IMR-90 (cell line): Measurements from ENCODE around the gene ADGRA3. TPM values are rescaled to one million over a fixed set of nuclear protein-coding genes. Genes with fewer than 3 reads are reported as not detected.

Experiments used
- ATAC-seq: fragments of 200-7000 bp; cut with Tn5 transposase; 2 replicates; pipeline ENCODE4 v1.9.1; 2020; ENCODE audit warnings: low read depth, mild to moderate bottlenecking, moderate library complexity
- BruUV-seq: library from RNA; stranded (reverse); fragments of 400-500 nt; replicated peaks from 2 replicates; lab custom pipeline; 2021; lab: Mats Ljungman, UMichigan
- CTCF ChIA-PET: fragments of 300-600 bp; formaldehyde crosslinking; extraction: SDS; loops from one replicate; lab custom pipeline; 2021; ENCODE audit warnings: antibody characterized with exemption; lab: Yijun Ruan, JAX
- POLR2A ChIA-PET: fragments of 300-600 bp; sonication (Branson Sonifier 250); formaldehyde crosslinking; loops from one replicate; lab custom pipeline; 2022; ENCODE audit warnings: antibody characterized with exemption; ENCODE audit not compliant: unreplicated experiment; lab: Charles Lee
- DNase-seq: peaks from one replicate; pipeline ENCODE4 v3.0.0; 2013
- H2AFZ ChIP-seq: replicated peaks from 2 replicates; pipeline ENCODE3; 2013; ENCODE audit warnings: low read length, mild to moderate bottlenecking; ENCODE audit not compliant: poor library complexity
- H2AK5ac ChIP-seq: 2 replicates; pipeline ENCODE4 v1.6.1; 2013; ENCODE audit warnings: low read depth, low read length, inconsistent platforms
- H2AK9ac ChIP-seq: replicated peaks from 2 replicates; pipeline ENCODE3; 2013; ENCODE audit warnings: mild to moderate bottlenecking, low read depth, low read length, moderate library complexity; ENCODE audit not compliant: poor library complexity
- H2BK120ac ChIP-seq: 2 replicates; pipeline ENCODE4 v1.6.1; 2013; ENCODE audit warnings: low read depth, low read length, inconsistent platforms
- H2BK15ac ChIP-seq: 3 replicates; pipeline ENCODE4 v1.6.1; 2013; ENCODE audit warnings: low read depth, low read length, inconsistent platforms
- H2BK20ac ChIP-seq: 2 replicates; pipeline ENCODE4 v1.6.1; 2013; ENCODE audit warnings: low read depth, mild to moderate bottlenecking, inconsistent platforms, low read length, moderate library complexity
- H2BK5ac ChIP-seq: 2 replicates; pipeline ENCODE4 v1.6.1; 2013; ENCODE audit warnings: mild to moderate bottlenecking, low read depth, low read length, inconsistent platforms; ENCODE audit not compliant: poor library complexity, severe bottlenecking
- H3K14ac ChIP-seq: replicated peaks from 2 replicates; pipeline ENCODE4 v1.6.1; 2013; ENCODE audit warnings: low read depth, low read length, inconsistent platforms
- H3K18ac ChIP-seq: 2 replicates; pipeline ENCODE4 v1.6.1; 2013; ENCODE audit warnings: low read depth, low read length, control low read depth
- H3K23ac ChIP-seq: 2 replicates; pipeline ENCODE4 v1.6.1; 2013; ENCODE audit warnings: low read depth, low read length, inconsistent platforms
- H3K27ac ChIP-seq: 2 replicates; pipeline ENCODE4 v1.5.1; 2013; ENCODE audit warnings: mild to moderate bottlenecking, control low read depth, low read length; ENCODE audit not compliant: insufficient read depth
- H3K27me3 ChIP-seq: 2 replicates; pipeline ENCODE4 v1.6.1; 2013; ENCODE audit warnings: low read length; ENCODE audit not compliant: control insufficient read depth, insufficient read depth
- H3K36me3 ChIP-seq: 2 replicates; pipeline ENCODE4 v1.6.1; 2013; ENCODE audit warnings: low read length, mixed read lengths; ENCODE audit not compliant: control insufficient read depth, insufficient read depth
- H3K4ac ChIP-seq: 2 replicates; pipeline ENCODE4 v1.6.1; 2013; ENCODE audit warnings: low read depth, low read length, inconsistent platforms
- H3K4me1 ChIP-seq: 2 replicates; pipeline ENCODE4 v1.6.1; 2013; ENCODE audit warnings: low read length, mixed read lengths; ENCODE audit not compliant: control insufficient read depth, insufficient read depth
- H3K4me2 ChIP-seq: 2 replicates; pipeline ENCODE4 v1.6.1; 2013; ENCODE audit warnings: low read depth, mild to moderate bottlenecking, control low read depth, low read length, moderate library complexity
- H3K4me3 ChIP-seq: 2 replicates; pipeline ENCODE4 v1.5.1; 2013; ENCODE audit warnings: low read depth, mild to moderate bottlenecking, control low read depth, low read length, moderate library complexity; ENCODE audit not compliant: insufficient read depth
- H3K56ac ChIP-seq: 2 replicates; pipeline ENCODE4 v1.6.1; 2013; ENCODE audit warnings: low read length, inconsistent platforms; ENCODE audit not compliant: insufficient read depth; ENCODE audit errors: extremely low read depth
- H3K79me1 ChIP-seq, 2 experiments: 2 replicates each; pipeline ENCODE4 v1.6.1; 2013; ENCODE audit warnings: low read length in 2 of 2, inconsistent platforms in 1 of 2, low read depth in 1 of 2
- H3K9ac ChIP-seq: 2 replicates; pipeline ENCODE4 v1.6.1; 2013; ENCODE audit warnings: low read depth, low read length, control low read depth
- H3K9me1 ChIP-seq: 2 replicates; pipeline ENCODE4 v1.6.1; 2013; ENCODE audit warnings: low read length, inconsistent platforms; ENCODE audit not compliant: insufficient read depth
- H3K9me3 ChIP-seq: 2 replicates; pipeline ENCODE4 v1.6.1; 2013; ENCODE audit warnings: low read length; ENCODE audit not compliant: control insufficient read depth, insufficient read depth
- H4K20me1 ChIP-seq: 2 replicates; pipeline ENCODE4 v1.6.1; 2013; ENCODE audit warnings: low read length, inconsistent platforms; ENCODE audit not compliant: insufficient read depth
- H4K5ac ChIP-seq: 2 replicates; pipeline ENCODE4 v1.6.1; 2013; ENCODE audit warnings: mild to moderate bottlenecking, low read depth, low read length, control low read depth
- H4K8ac ChIP-seq, 2 experiments: 2 replicates each; pipeline ENCODE4 v1.6.1; 2013; ENCODE audit warnings: low read depth in 2 of 2, low read length in 2 of 2, control low read depth in 1 of 2, inconsistent platforms in 1 of 2
- H4K91ac ChIP-seq: 2 replicates; pipeline ENCODE4 v1.6.1; 2013; ENCODE audit warnings: low read depth, low read length, inconsistent platforms; ENCODE audit not compliant: insufficient read depth
- BHLHE40 ChIP-seq: fragments of 150-350 bp; IDR thresholded peaks from 2 replicates; pipeline ENCODE4 v1.6.1; 2016; ENCODE audit warnings: mild to moderate bottlenecking, low read depth, low read length
- CEBPB ChIP-seq: IDR thresholded peaks from 2 replicates; pipeline ENCODE4 v1.6.1; 2012; ENCODE audit warnings: low read depth, low read length, improper control_type of control experiment
- CHD1 ChIP-seq: IDR thresholded peaks from 2 replicates; pipeline ENCODE4 v1.6.1; 2012; ENCODE audit warnings: low read depth, low read length, improper control_type of control experiment
- MAZ ChIP-seq: IDR thresholded peaks from 2 replicates; pipeline ENCODE4 v1.6.1; 2012; ENCODE audit warnings: low read depth, mild to moderate bottlenecking, low read length, improper control_type of control experiment, moderate library complexity, borderline replicate concordance
- NFE2L2 ChIP-seq: fragments of 150-350 bp; IDR thresholded peaks from 2 replicates; pipeline ENCODE4 v1.6.1; 2016; ENCODE audit warnings: low read depth, mild to moderate bottlenecking, low read length
- POLR2A ChIP-seq: IDR thresholded peaks from 2 replicates; pipeline ENCODE4 v1.6.1; 2012; ENCODE audit warnings: mild to moderate bottlenecking, low read depth, low read length
- RCOR1 ChIP-seq: IDR thresholded peaks from 2 replicates; pipeline ENCODE4 v1.6.1; 2012; ENCODE audit warnings: mild to moderate bottlenecking, low read length, improper control_type of control experiment; ENCODE audit not compliant: insufficient replicate concordance
- RFX5 ChIP-seq: IDR thresholded peaks from 2 replicates; pipeline ENCODE4 v1.8.0; 2012; ENCODE audit warnings: low read depth, mild to moderate bottlenecking, low read length, moderate library complexity
- SMC3 ChIP-seq: fragments of 150-350 bp; IDR thresholded peaks from 2 replicates; pipeline ENCODE4 v1.6.1; 2016; ENCODE audit warnings: low read depth, mild to moderate bottlenecking, antibody characterized with exemption, low read length, moderate library complexity
- WGBS, 2 experiments: methylation state at CpG; one replicate each; pipeline versions ENCODE4 v1.1.5 to v1.1.7; 2013; ENCODE audit warnings: missing lambda C conversion rate in 2 of 2; ENCODE audit not compliant: insufficient read length in 1 of 2; ENCODE audit errors: extremely low coverage in 2 of 2; 5-methylcytosine and 5-hydroxymethylcytosine counted together
- dilution Hi-C: fragments of 300-500 bp; cut with HindIII; formaldehyde crosslinking; loops from one replicate; pipeline ENCODE4 v1.14.3; 2018; ENCODE audit warnings: low sequenced_read_pairs; ENCODE audit not compliant: unreplicated experiment
- in situ Hi-C: fragments of 300-500 bp; cut with MboI; formaldehyde crosslinking; loops from 3 replicates; pipeline ENCODE4 v1.14.3; 2019; ENCODE audit warnings: low sequenced_read_pairs, inconsistent platforms, mixed read lengths
- intact Hi-C: fragments of 100-400 bp; cut with micrococcal nuclease; formaldehyde crosslinking; loops from 2 replicates; pipeline ENCODE4 v1.10.0; 2022
- polyA plus RNA-seq, 3 experiments: library from polyadenylated mRNA; depleted of rRNA; stranded (reverse); fragments of >200 nt; gene quantifications; 2 replicates each; pipeline ENCODE4 v1.2.3, GENCODE V29; 2012; ENCODE audit warnings: low replicate concordance in 1 of 3
- total RNA-seq: library from RNA; depleted of rRNA; stranded (reverse); fragments of >200 nt; gene quantifications from 2 replicates; pipeline ENCODE4 v1.2.3, GENCODE V29; 2012
- TF ChIP-seq, protein P1 (sequence below): fragments of 150-350 bp; IDR thresholded peaks from 2 replicates; pipeline ENCODE4 v1.6.1; 2017; ENCODE audit warnings: mild to moderate bottlenecking, antibody characterized with exemption, low read length, low read depth
- TF ChIP-seq, protein P2 (sequence below): conservative IDR thresholded peaks from 2 replicates; pipeline ENCODE4 v1.5.1; 2012; ENCODE audit warnings: mild to moderate bottlenecking, low read depth, low read length, improper control_type of control experiment

ADGRA3 gene
- total and polyA plus RNA-seq, 2 of the 4 experiments (the other 2 are of a cell fraction): 20.1 to 28.0 TPM

DNA sequence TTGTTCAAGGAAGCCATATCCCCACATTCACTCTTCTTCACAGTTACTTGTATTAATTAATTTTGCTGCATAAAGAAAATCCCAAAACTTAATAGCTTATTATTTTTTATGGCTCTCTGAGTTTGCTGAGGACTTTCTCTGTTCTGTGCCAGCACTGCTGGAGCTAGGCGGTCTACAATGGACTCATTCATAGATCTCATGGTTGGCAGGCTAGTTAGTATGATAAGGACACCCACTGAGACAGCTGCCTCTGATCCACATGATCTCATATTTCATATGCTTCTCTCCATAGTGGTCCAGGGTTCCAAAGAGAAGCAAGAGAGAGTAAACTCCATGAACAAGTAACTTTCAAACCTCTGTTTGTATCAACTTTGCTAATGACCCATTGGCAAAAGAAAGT lies 170.2 kb downstream of the ADGRA3 start:
- Histone ChIP-seq H3K4me2 (no peak overlapping the region), H3K79me1 (no peaks in the 10 kb centered on the region), H3K23ac (no peak overlapping the region), H4K91ac (no peak overlapping the region), H2BK15ac (no peak overlapping the region), H2AK5ac (no peak overlapping the region), H3K4ac (no peak overlapping the region), H3K56ac (no peak overlapping the region), H3K9ac (no peak overlapping the region), H3K9me1 (no peaks in the 10 kb centered on the region), H4K8ac (no peak overlapping the region), H4K20me1 (no peaks in the 10 kb centered on the region), H3K18ac (no peak overlapping the region), H2BK120ac (no peak overlapping the region), H2AFZ (no peak overlapping the region), H2BK5ac (no peak overlapping the region), H3K9me3 (no peaks in the 10 kb centered on the region), H4K5ac (no peak overlapping the region), H3K4me3 (no peak overlapping the region), H2AK9ac (no peak overlapping the region), H3K27me3 (no peaks in the 10 kb centered on the region), H3K4me1 (no peaks in the 10 kb centered on the region), H3K36me3 (no peaks in the 10 kb centered on the region), H3K27ac (no peak overlapping the region), H2BK20ac (no peak overlapping the region), H3K14ac (no peak overlapping the region)
- dilution Hi-C loops: no loop called here
- DNase-seq (no peak), ATAC-seq (no peak)
- no CpG with 5 or more reads among the region's 1 CpG for WGBS, 2 experiments
- TF ChIP-seq RFX5: no peak
- TF ChIP-seq NFE2L2: no peak
- no peak for TF ChIP-seq CHD1
- no peak for TF ChIP-seq POLR2A
- TF ChIP-seq RCOR1: no peak
- no peak for TF ChIP-seq MAZ
- TF ChIP-seq SMC3: no peak
- TF ChIP-seq CEBPB: no peak
- TF ChIP-seq, protein P1, sequence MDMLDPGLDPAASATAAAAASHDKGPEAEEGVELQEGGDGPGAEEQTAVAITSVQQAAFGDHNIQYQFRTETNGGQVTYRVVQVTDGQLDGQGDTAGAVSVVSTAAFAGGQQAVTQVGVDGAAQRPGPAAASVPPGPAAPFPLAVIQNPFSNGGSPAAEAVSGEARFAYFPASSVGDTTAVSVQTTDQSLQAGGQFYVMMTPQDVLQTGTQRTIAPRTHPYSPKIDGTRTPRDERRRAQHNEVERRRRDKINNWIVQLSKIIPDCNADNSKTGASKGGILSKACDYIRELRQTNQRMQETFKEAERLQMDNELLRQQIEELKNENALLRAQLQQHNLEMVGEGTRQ: no peak
- TF ChIP-seq, protein P2, sequence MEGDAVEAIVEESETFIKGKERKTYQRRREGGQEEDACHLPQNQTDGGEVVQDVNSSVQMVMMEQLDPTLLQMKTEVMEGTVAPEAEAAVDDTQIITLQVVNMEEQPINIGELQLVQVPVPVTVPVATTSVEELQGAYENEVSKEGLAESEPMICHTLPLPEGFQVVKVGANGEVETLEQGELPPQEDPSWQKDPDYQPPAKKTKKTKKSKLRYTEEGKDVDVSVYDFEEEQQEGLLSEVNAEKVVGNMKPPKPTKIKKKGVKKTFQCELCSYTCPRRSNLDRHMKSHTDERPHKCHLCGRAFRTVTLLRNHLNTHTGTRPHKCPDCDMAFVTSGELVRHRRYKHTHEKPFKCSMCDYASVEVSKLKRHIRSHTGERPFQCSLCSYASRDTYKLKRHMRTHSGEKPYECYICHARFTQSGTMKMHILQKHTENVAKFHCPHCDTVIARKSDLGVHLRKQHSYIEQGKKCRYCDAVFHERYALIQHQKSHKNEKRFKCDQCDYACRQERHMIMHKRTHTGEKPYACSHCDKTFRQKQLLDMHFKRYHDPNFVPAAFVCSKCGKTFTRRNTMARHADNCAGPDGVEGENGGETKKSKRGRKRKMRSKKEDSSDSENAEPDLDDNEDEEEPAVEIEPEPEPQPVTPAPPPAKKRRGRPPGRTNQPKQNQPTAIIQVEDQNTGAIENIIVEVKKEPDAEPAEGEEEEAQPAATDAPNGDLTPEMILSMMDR: no peak
- TF ChIP-seq BHLHE40: no peak
- POLR2A ChIA-PET: no interaction called here
- CTCF ChIA-PET: no interaction called here
- no TSS peak for BruUV-seq
- intact Hi-C loops: no loop called here
- in situ Hi-C loops: no loop called here
